ENCODE data around the gene NAALADL2.
"Not testable (repeated sequence)": the region's sequence is repeated elsewhere in the genome, so short reads cannot be mapped to it uniquely, and the experiment has no call there.

Gene NAALADL2

GRCh38 chr3:175453361-175453760 is 594.2 kb downstream of the NAALADL2 start:
- no peak for DNase-seq

GRCh38 chr3:175456466-175456865 is 597.3 kb downstream of the NAALADL2 start:
- no peak for DNase-seq

- DNase-seq: no peak
These were observed 598.2 kb downstream of the NAALADL2 start for GRCh38 chr3:175457301-175457700.

GRCh38 chr3:175460849-175461399 is 601.8 kb downstream of the NAALADL2 start:
- not testable (repeated sequence) for DNase-seq

GRCh38 chr3:175464362-175464761 is 605.2 kb downstream of the NAALADL2 start:
- no peak for DNase-seq

- no peak for DNase-seq
These were observed 610.0 kb downstream of the NAALADL2 start for GRCh38 chr3:175469124-175469523.

- DNase-seq: no peak
These were observed 616.6 kb downstream of the NAALADL2 start for GRCh38 chr3:175475765-175476164.

- DNase-seq: no peak
These were observed 617.4 kb downstream of the NAALADL2 start for GRCh38 chr3:175476489-175476888.

GRCh38 chr3:175477651-175478224 is 618.6 kb downstream of the NAALADL2 start:
- DNase-seq: no peak

GRCh38 chr3:175478301-175478700 is 619.2 kb downstream of the NAALADL2 start:
- no peak for DNase-seq

GRCh38 chr3:175479175-175479574 is 620.0 kb downstream of the NAALADL2 start:
- DNase-seq: no peak

GRCh38 chr3:175479800-175480199 is 620.7 kb downstream of the NAALADL2 start:
- DNase-seq: no peak

GRCh38 chr3:175484666-175485065 is 625.5 kb downstream of the NAALADL2 start:
- no peak for DNase-seq

GRCh38 chr3:175485436-175485835 is 626.3 kb downstream of the NAALADL2 start:
- DNase-seq: no peak

GRCh38 chr3:175486255-175486654 is 627.1 kb downstream of the NAALADL2 start:
- no peak for DNase-seq

- no peak for DNase-seq
These were observed 630.3 kb downstream of the NAALADL2 start for GRCh38 chr3:175489406-175489805.

GRCh38 chr3:175493301-175493700 is 634.2 kb downstream of the NAALADL2 start:
- no peak for DNase-seq

GRCh38 chr3:175495331-175495730 is 636.2 kb downstream of the NAALADL2 start:
- no peak for DNase-seq

- no peak for DNase-seq
These were observed 643.0 kb downstream of the NAALADL2 start for GRCh38 chr3:175502155-175502554.

GRCh38 chr3:175511219-175511785 is 652.2 kb downstream of the NAALADL2 start:
- peak; percentile 37 for DNase-seq

GRCh38 chr3:175512700-175513099 is 653.6 kb downstream of the NAALADL2 start:
- peak; percentile 58 for DNase-seq

GRCh38 chr3:175518459-175518858 is 659.3 kb downstream of the NAALADL2 start:
- DNase-seq: no peak

GRCh38 chr3:175521406-175521805 is 662.3 kb downstream of the NAALADL2 start:
- DNase-seq: no peak

- no peak for DNase-seq
These were observed 667.1 kb downstream of the NAALADL2 start for GRCh38 chr3:175526191-175526590.

All from eye (tissue), 1 donor.